ENCODE measurements around the gene TFDP2.

GRCh38 chr3:142159083-142159740, 9.9 kb upstream of the TFDP2 start:
- TF ChIP-seq CTCF (IDR thresholded peaks at IDR 0.05) (no peak), EZH2 (IDR thresholded peaks at IDR 0.05) (no peak), EZH2phosphoT487 (IDR thresholded peaks at IDR 0.05) (no peak)
